HG03039 (cell line): ENCODE results near the gene KLF13.

Source experiments
- ATAC-seq: cut with Tn5 transposase; IDR thresholded peaks from one replicate; pipeline ENCODE4 v1.9.1; 2021; ENCODE audit warnings: mild to moderate bottlenecking, moderate library complexity; ENCODE audit not compliant: unreplicated experiment

KLF13 gene

DNA sequence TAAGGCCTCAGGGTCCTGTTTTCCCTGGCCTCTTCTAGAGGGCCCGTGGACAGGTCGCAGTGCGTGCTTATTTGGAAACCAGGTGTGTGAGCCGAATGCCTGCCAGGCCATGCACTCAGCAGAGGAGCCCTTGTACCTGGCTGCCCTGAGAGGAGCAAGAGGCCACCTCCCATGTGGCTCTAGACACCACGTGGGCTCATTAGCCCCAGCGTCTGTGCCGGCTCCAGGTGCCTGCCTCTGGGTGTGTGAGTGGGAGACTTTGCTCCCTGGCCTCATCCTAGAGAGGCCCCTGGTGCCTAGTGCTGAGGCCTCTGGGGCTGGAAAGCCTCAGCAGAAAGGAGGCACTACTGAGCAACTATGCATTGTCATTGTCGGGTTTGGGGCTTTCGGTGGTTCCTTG is 50.4 kb downstream of the KLF13 start:
- no peak for ATAC-seq

DNA sequence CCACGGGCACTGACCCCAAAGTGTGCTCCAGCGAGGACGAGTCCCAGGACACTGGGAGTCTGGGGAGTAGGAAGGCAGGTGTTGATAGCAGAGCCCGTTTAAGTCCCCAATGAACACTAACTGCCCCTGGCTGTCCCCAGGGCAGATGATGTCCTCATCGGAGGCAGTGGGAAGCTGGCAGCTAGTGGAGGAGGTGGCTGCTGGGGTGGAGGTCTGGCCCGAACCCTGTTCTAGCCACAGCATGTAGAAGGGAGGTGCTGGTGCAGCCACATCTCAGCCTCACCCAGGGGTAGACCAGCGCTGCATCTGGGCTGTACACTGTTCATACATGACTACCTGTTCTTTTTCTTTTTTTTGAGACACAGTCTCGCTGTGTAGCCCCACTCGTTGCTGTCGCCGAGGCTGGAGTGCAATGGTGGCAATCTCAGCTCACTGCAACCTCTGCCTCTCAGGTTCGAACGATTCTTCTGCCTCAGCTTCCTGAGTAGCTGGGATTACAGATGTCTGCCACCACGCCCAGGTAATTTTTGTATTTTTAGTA is 51.8 kb downstream of the KLF13 start:
- no peak for ATAC-seq

DNA sequence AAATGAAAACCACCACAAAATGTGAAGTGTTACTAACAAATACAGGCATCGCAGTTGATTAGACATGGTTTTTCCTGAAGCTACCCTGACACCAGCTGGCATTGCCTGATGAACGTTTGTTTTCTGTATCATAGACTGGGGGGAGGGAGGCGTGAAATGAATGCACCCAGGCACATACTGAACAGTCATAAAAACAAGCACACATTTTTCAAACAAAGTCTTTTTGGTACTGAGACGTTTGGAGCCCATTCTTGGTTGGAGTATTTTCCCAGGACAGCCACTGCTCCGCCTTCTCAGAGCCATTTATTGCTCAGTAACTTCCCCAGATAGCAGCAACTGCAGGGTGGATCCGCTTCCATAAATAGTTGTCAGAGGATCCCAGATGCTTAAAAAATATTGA is 52.4 kb downstream of the KLF13 start:
- no peak for ATAC-seq

DNA sequence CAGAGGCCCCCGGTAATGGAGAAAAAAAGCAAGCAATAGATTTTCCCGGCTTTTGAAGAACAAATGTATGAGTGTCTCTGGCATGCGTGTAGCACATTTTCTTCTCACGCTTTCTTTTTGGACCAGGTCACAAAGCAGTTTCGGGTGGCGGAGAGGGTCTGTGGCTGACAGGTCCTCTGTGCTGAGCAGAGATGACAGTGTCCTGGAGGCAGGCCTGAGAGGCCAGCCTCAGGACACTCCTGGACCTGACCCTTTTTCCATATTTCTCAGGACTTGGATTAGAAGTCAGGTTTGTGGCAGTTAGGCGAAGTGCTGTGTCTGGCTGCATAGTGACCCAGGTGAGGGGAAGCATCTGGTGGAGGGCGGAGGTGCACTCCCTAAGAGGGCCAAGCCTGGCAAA is 52.9 kb downstream of the KLF13 start:
- ATAC-seq, result no peak

DNA sequence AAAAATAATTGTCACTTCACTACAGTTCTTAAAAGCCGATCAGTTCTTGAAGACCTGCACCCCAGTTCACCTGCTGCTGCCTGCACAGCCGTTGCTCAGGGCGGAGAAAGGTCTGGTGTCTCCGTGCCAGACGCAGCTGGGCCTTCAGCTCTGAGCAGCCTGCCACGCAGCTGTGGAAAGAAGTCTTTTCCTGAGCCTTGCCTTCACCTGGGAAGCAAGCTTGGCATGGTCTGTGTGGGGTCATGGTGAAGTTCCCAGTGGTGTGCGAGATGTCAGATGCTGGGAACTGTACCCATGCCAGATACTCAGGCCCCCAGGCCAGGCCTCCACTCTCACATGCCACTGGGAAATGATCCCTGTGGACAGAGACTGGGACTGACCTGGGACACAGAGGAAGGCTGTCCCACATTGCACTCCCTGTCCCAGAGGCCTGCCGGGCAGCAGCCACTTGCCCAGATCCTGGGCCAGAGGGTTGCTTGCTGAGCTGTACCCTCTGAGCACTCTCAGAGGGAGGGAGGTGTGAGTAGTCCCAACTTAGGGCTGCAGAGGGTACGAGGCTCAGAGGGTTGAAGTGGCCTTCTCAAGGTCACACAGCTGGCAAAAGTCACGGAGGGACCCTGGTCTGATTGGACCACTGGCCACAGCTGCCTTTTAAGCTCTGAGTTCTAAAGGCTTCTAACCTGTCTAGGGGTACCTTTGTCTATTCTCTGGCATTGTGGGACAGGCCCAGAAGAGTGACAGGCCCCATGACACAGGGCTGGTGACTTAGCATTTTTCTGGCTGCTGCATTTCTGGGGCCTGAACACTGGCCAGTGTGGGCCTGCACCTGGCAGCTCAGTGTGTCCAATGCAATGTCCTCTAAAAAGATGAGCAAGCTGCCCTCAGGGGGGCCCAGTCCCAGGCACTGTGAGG is 55.4 kb downstream of the KLF13 start:
- no peak for ATAC-seq

DNA sequence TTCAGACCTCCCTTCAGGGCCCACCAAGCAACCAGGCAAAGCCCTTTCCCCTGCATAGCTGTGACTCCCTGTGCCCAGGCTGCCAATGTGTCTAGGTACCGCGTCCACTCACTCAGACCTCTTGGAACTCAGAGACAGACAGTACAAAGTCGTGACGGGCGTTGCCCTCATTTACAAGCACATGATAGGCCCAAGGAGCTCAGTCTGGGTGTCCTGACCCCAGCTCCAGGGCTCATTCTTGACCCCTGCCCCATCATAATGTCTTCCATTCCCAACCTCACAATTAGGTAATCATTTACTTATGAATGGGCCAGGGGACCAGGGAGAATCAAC is 56.0 kb downstream of the KLF13 start:
- no peak for ATAC-seq

DNA sequence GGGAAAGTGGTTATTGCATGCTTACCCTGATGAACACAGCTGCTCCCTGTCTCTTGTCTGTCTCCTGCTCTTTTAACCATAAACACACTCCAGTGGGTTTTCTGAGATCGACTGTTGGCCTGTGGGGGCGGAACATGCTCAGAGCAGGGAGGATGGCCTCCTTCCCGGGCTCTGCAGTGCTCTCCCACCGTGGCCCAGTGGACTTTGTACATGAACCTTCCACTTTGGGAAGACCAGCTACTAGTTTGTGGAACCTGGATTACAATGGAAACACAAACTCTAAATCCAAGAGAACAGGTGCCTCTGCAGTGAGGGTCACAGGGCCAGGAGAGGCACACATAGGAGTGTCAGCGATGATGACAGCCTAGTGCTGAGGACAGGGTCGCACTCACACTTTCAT is 56.5 kb downstream of the KLF13 start:
- ATAC-seq, result no peak

DNA sequence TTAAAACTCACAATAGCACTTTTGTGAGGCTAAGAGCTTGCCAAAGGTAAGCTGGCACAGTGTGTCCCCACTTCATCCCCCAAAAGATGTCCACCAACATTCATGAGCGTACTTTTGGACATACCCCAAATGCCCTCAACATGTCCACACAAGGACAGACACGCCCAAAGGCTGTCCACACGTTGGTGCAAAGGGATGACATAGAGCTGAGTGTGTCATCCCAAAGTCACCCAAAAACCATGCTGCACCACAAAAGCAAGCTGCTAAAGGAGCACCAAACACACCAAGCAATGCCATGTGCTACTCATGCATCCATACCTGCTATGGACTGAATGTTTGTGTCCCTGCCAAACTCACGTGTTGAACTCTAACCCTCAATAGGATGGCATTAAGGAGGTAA is 57.9 kb downstream of the KLF13 start:
- no peak for ATAC-seq

DNA sequence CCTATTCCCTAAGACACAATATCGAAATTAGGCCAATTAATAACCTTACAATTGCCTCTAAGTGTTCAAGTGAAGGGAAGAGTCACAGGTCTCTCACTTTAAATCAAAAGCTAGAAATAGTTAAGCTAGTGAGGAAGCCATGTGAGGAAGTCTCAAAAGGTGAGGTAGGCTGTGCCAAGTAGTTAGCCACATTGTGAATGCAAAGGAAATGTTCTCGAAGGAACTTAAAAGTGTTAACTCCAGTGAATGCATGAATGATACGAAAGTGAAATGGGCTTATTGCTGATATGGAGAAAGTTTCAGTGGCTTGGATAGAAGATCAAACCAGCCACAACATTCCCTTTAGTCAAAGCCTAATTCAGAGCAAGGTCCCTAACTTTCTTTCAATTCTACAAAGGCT is 59.1 kb downstream of the KLF13 start:
- no peak for ATAC-seq

DNA sequence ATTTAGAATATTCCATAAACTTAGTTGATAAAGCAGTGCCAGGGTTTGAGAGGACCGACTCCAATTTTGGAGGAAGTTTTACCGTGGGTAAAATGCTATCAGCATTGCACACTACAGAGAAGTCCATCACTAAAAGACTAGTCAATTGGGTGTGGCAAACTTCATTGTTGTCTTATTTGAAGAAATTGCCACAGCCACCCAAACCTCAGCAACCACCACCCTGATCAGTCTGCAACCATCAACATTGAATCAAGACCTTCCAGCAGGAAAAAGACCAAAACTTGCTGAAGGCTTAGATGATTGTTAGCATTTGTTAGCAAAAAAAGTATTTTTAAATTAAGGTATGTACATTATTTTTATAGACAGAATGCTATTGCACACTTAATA is 60.5 kb downstream of the KLF13 start:
- no peak for ATAC-seq

DNA sequence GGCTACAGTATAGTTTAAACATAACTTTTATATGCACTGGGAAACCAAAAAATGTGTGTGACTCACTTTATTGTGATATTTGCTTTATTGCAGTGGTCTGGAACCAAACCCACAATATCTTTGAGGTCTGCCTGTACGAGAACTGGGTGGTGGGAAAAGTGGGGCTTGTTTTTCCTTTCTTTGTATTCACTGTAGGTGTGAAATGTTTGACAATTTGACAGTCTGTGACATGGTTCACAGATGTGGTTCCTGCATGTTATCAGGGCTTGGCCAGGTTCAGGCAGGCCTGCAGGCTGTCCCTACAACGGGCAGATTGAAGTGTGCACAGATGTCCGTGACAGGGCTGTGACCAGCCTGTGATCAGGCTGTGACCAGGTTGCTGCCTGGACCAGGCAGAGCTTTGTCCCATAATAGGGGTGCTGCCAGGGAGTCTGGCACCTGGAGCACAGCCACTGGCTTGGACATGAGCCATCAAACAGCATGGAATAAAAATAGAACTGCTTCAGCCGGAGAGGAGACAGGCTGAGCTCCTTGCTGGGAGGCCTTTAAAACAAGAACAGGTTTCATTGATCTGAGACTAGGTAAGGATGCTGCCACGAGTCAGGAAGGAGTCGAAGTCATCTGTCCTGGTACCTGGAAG is 61.0 kb downstream of the KLF13 start:
- no peak for ATAC-seq

DNA sequence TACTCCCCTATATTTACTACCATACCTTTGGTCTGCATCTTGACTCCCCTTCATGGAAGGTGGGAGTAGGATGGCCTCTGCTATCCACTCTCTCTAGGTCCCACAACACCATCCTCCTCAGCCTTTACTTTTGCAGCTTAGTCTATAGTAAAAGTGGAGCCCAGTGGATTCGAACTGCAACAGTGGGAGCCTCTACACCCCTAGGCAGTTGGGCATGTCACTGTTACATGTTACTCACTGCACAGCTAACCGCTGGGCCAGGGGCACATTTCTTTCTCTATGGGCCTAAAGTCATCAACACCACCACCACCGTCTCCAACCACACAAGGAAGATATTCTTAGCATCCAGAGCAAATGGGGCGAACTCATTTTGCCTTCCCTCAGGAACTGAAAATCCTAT is 62.9 kb downstream of the KLF13 start:
- ATAC-seq, result no peak

DNA sequence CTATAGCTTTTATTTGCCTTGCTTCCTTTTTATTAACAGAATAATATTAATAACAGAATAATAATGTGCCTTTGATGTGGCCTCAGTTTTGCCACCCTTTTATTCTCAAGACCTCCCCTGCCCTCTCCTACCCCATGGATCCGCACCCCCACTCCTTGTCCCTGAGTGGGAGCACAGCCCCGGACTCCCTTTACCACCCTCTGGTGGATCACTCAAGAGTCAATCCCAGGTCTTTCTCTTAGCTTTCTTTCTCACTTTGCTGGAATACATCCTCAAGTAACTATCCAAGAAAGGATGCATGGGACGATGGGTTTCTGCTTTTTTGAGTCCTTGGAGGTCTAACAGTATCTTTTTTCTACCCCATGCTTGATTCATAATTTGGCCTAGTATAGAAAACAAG is 63.4 kb downstream of the KLF13 start:
- ATAC-seq, result no peak

DNA sequence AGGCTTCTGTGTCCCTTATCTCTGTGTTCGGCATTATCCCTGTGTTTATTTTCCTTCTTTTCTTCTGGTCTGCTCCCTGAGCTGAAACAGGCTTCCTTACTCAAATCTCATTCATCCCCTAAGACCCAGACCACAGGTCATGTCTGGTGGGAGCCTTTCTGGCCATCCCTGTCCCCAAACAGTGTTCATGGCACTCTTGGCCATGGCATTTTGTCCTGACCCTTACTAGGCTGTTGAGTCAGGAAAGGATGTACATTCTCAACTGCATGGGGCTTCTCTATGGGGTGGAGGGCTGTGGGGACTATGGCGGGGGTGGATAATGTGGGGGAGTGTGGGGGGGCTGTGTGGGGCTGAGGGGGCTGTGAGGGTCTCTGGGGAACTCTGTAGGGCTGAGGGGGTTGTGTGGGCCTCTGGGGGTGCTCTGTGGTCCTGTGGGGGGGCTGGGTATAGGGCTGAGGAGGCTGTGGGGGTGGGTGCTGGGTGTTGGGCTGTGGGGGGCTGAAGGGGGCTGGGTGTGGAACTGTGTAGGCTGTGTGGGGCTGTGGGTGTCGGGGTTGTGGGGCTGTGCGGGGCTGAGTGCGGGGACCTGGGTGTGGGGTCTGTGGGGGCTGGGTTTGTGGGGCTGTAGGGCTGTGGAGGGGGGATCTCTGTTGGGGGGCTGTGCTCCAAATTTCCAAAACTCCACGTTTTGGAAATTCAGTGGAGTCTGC is 64.3 kb downstream of the KLF13 start:
- no peak for ATAC-seq

DNA sequence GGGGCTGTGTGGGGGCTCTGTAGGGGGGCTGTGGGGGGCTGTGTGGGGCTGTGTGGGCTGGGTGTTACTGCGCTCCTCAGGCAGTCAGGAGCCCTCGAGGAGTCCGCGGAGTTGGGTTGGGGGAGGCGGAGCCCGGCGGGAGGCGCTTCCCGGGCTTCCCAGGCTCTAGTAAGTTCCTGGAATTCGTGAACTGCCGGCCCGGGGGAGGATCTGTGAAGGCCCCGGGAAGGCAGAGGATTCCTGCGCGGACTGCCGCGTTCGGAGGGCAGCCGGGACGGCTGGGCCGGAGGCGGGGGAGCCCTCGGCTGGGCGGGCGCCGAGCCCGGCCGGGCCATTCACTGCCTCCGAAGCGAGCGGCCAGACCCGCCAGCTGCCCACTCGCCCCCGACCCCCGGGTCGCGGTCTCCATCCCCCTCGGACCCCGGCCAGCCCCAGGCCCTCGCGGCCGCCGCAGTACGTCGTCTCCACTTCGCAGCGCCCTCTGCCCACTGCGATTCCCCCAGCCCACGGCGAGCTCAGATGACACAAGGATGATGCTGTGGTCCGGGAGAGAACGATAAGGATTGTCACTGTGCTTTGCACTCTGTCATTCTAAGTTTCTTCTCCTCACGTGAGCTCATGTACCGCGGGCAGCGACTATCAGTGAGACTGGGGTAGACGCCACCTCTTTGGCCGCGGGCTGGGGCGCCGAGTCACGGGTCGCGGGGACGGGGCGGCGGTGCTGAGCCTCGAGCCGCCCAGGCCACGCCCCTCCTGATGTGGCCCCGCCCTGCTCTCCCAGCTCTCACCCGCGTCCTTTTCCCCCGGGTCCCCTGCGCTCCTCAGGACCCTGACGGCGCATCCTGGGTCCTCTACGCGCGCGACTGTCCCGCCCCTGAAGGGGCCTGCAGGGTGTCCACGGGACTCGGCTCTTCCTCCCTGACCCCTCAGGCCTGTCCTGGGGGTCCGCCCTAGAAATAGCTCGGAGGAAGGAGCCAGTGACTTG is 65.3 kb downstream of the KLF13 start:
- ATAC-seq, result peak; percentile 91

DNA sequence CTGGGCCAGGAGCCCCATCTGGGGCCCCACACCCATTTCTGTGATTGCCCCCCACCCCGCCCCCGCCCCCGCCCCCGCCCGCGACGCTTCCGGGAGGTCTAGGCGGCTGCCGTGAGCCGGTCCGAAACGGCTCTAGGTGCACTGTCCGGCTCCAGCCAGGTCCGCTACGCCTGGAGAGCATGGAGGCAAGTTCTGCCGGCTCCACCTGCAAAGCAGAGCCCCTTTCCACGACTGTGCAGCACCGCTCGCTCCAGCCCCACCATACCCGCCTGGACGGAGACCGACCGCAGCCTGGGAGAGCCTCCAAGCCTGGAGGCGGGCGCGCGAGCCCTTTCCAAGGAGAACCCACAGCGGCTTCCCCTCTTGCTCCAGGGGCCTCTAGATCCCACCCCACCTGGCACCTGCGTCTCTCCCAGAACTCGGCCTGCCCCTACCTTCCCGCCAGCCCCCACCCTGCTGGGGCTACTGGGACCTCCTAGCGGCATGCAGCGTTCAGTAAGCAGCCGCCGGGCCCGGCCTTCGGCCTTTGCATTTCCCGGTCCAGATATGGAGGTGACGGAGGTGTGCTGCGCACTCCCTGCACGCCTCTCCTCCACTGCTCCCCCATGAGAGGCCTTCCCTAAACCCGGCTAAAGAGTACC is 66.2 kb downstream of the KLF13 start:
- ATAC-seq, result peak; percentile 15

DNA sequence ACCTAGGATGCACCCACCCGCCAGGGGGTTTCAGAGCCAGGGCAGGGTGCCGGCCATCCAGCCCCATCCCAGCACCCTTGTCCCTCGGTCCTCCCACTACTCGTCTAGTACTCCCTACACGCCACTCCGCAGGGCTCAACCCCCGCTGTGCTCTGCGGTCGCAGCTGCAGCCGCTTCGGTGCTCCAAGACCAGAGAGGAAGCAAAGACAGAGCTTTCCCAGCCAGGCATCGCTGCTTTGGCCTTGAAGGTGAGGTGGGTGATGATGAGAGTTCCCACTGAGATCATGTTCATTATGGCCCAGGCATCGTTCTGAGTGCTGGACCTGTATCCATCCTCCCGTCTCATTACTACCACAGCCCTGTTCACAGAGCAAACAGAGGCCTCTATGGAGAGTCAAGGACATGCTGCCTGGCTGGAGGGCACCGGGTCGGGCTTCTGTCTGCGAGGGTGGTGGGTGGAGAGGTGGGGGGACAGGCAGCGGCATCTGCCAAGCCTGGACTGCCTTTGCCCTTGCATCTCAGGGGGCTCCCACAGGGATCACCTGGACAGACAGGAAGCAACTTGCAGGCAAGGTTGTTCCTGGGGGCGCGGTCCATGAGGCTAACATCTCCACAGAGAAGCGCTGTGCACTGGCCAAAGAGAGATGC is 66.9 kb downstream of the KLF13 start:
- ATAC-seq, result no peak

DNA sequence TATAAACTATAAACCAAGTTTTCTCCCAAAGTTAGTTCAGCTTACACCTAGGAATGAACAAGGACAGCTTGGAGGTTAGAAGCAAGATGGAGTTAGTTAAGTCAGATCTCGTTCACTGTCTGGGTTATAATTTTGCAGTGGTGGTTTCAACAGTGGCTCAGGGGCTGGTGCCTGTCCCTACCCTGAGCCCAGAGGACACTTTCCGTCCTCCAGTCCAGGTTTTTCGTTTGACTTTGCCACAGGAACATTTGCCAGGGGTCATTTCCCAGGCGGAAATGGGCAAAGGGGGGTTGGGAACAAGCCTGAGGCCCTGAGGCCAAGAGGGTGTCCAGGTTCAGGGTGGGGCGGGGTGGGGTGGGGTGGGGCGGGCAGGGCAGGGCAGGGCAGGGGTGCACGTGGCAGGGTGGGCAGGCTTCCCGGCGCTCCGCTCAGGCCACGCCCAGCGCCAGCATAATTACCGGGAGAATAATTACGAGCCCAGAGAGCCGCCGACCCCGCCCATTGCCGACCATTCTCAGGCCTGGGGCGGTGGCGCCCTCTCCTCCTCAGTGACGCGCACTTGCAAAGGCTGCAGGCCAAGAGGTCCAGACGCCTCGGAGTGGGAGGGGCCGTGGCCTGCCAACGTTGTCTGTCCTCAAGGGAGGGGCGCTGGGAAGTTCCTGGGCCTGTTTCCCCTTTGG is 70.4 kb downstream of the KLF13 start:
- no peak for ATAC-seq
